Stimulated activated CD4-positive, alpha-beta T cell treated with anti-CD3 and anti-CD28 coated beads, Interleukin-4, amount 100 ng/mL, for 1 hour (primary cell): Measurements from ENCODE around the gene NAGA.

Experiments
- DNase-seq: peaks from one replicate; pipeline ENCODE4 v3.0.0-alpha.2; 2020

Gene NAGA

DNA sequence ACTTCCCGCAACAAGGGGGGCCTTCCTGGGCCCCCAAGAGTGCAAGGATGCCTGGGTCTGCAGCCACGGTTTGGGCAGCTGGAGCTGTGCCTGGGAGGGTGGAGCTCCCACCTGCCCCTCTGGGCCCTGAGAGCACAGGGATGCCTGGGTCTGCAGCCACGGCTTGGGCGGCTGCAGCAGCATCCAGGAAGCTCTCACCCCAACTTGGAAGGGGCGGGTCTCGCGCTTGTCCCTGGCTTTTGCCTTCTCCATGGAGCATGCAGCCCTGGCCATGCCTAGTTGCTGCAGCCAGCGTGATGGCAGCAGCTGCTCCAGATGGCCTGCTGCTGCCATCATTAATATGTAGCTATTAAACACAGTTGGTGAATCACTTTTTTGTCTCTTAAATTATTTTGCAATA, 35.4 kb downstream of the NAGA start:
- DNase-seq: no peak

DNA sequence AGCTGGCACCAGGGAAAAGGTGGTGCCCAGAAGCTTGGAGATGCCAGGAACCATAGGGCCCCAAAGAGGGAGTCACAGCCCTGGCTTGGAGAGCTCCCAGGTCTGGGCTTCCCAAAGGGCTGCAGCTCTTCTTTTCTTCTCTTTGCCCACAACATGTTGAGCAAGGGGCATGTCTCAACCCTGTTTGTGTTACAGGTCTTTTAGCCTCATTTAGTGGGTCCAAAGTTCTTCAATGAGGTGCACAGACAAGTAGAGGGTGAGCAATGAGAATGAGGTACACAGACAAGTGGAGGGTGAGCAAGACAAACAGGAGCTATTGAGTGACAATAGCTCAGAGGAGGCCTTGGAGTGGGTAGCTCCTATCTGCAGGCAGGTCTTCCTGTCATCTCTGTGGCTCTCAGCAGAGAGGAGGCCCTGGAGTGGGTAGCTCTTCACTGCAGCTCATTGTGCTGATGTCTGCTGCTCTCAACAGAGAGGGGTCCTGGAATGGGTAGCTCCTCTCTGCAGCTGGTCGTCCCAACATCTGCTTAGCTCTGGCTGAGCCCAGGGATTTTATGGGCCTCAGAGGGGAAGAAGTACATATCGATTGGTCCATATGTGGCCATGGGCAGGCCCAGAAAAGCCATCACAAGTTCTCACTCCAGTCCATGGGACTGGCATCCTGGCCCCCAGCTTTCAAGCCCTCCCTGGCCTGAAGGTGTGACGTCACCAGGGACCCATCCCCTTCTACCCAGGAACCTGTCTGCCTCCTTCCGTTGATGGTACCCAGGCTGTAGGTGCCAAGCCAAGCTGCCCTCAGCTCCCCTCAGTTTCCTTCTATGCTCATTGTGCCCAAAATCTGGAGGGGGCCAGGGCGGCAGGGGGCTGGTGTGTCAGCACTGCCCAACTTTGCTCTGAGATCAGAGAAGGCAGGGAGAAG, 37.1 kb downstream of the NAGA start:
- DNase-seq: no peak

DNA sequence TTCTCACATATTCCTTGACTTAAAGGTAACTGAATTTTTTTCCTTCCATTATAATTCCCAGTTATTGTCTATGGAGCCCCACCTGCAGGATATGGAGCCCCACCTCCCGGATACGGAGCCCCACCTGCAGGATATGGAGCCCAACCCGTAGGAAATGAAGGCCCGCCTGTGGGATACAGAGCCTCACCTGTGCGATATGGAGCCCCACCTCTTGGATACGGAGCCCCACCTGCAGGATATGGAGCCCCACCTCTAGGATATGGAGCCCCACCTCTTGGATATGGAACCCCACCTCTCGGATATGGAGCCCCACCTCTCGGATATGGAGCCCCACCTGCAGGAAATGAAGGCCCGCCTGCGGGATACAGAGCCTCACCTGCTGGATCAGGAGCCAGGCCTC, 43.9 kb downstream of the NAGA start:
- no peak for DNase-seq

DNA sequence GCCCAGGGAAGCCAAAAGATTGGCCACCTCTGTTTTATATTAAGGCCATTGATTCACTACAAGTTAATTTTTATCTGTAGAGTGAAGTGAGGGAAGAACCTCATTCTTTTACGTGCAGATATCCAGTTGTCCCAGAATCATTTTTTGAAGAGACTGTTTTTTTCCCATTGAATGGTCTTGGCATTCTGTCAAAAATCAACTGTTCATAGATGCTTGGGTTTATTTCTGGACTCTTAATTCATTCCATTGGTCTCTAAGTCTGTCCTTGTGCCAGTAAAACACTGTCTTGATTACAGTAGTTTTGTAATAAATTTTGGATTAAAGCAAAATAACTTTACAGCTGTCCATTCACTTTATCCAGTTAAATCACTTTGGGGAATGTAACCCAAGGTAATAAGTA, 45.2 kb downstream of the NAGA start:
- DNase-seq: no peak

DNA sequence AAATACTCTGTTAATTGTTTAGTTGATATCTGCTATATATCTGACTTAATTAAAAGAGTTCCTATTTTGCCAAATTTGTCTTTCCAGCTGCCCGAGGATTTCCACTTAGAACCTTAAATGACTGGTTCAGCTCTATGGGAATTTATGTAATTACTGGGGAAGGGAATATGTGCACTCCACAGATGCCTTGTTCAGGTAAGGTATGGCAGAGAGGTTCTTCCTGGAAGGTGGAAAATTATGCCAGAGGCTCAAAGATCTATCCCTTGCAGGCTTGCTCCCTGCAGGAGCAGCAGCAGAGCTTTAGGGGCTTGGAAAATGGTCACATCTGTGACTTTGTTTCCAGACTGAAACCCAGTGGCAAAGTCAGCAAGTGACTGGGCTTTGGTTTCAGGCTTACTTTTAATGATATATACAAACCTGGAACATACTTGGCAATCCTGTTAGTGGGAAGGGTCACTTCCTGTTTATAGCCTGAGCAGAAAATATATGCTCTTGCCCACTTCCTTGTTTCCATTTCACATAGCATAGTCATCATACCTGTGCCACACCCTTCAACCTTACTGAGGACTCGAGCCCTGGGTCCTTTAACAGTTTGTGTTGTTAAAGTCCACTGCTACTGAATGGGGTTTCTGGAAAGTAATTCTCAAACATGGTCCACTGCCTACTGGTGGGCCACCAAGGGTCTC, 48.3 kb downstream of the NAGA start:
- DNase-seq: no peak

DNA sequence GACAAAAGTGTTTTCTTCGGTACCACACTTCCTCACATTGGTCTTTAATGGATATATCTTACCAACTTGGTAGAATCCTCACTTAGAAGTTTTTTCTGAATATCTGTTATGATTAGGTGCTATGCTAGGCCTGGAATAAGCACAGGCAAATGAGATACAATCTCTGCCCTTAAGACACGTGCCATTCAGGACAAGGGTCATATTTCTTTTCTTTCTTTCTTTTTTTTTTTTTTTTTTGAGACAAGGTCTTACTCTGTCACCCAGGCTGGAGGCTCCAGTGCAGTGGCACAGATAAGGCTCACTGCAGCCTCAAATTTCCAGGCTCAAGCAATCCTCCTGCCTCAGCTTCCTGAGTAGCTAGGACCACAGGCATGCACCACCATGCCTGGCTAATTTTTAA, 49.0 kb downstream of the NAGA start:
- no peak for DNase-seq

GRCh38 chr22:42018224-42018623, 52.4 kb downstream of the NAGA start:
- no peak for DNase-seq

- DNase-seq: no peak
Observed at GRCh38 chr22:42016111-42016510, 54.5 kb downstream of the NAGA start.

DNA sequence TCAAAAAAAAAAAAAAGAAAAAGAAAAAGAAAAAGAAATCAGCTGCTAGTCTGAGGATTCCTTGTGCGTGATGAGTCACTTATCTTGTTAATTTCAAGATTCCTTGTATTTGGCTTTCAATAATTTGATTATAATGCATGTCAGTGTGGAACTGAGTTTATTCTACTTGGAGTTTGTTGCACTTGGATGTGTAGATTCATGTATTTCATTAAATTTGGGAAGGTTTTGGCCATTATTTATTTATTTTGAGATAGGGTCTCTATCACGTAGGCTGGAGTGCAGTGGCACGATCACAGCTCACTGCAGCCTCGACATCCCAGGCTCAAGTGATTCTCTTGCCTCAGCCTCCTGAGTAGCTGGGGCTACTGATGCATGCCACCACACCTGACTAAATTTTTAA, 57.2 kb downstream of the NAGA start:
- DNase-seq: no peak

- DNase-seq: no peak
Observed at GRCh38 chr22:42010778-42011177, 59.8 kb downstream of the NAGA start.
